ENCODE results near the gene PTPN14.
"Not testable (repeated sequence)": the region's sequence is repeated elsewhere in the genome, so short reads cannot be mapped to it uniquely, and the experiment has no call there.

The PTPN14 gene

GRCh38 chr1:214403431-214403830 is 148.0 kb downstream of the PTPN14 start:
- H3K27ac ChIP-seq = no peak overlapping the region
- TF ChIP-seq ZFX (IDR thresholded peaks at IDR 0.05; ENCODE audit: borderline replicate concordance) = no peak
- TF ChIP-seq CTCF (IDR thresholded peaks at IDR 0.05) = no peak

- TF ChIP-seq ZFX (IDR thresholded peaks at IDR 0.05; ENCODE audit: borderline replicate concordance) = no peak
- no peak for TF ChIP-seq CTCF (IDR thresholded peaks at IDR 0.05)
- H3K27ac ChIP-seq = no peak overlapping the region
Observed at GRCh38 chr1:214402613-214403083, 148.8 kb downstream of the PTPN14 start.

- TF ChIP-seq CTCF (IDR thresholded peaks at IDR 0.05) = no peak
- no peak for TF ChIP-seq ZFX (IDR thresholded peaks at IDR 0.05; ENCODE audit: borderline replicate concordance)
- H3K27ac ChIP-seq = no peak overlapping the region
Observed at GRCh38 chr1:214401666-214402065, 149.7 kb downstream of the PTPN14 start.

GRCh38 chr1:214400131-214400530 is 151.3 kb downstream of the PTPN14 start:
- no peak for TF ChIP-seq CTCF (IDR thresholded peaks at IDR 0.05)
- TF ChIP-seq ZFX (IDR thresholded peaks at IDR 0.05; ENCODE audit: borderline replicate concordance) = no peak
- no peak overlapping the region for H3K27ac ChIP-seq

GRCh38 chr1:214398490-214398889 is 152.9 kb downstream of the PTPN14 start:
- no peak for TF ChIP-seq ZFX (IDR thresholded peaks at IDR 0.05; ENCODE audit: borderline replicate concordance)
- no peak for TF ChIP-seq CTCF (IDR thresholded peaks at IDR 0.05)
- no peak overlapping the region for H3K27ac ChIP-seq

GRCh38 chr1:214397497-214397896 is 153.9 kb downstream of the PTPN14 start:
- no peak for TF ChIP-seq ZFX (IDR thresholded peaks at IDR 0.05; ENCODE audit: borderline replicate concordance)
- TF ChIP-seq CTCF (IDR thresholded peaks at IDR 0.05) = no peak
- no peak overlapping the region for H3K27ac ChIP-seq

- H3K27ac ChIP-seq = no peak overlapping the region
- TF ChIP-seq ZFX (IDR thresholded peaks at IDR 0.05; ENCODE audit: borderline replicate concordance) = no peak
- no peak for TF ChIP-seq CTCF (IDR thresholded peaks at IDR 0.05)
Observed at GRCh38 chr1:214396330-214396729, 155.1 kb downstream of the PTPN14 start.

- not testable (repeated sequence) for H3K27ac ChIP-seq
Observed at GRCh38 chr1:214394569-214394968, 156.8 kb downstream of the PTPN14 start.

Measured in 22Rv1 (cell line).